Karpas-422 (cell line): ENCODE results near the gene PIAS1. TPM values are rescaled to one million over a fixed set of nuclear protein-coding genes. Genes with fewer than 3 reads are reported as not detected.
"Not testable (repeated sequence)": the region's sequence is repeated elsewhere in the genome, so short reads cannot be mapped to it uniquely, and the experiment has no call there.

Source experiments
- DNase-seq: peaks from one replicate; pipeline ENCODE4 v3.0.0-alpha.2; 2015
- H2AFZ ChIP-seq: fragments of 200-600 bp; sonication (generic); 2 replicates; pipeline ENCODE4 v1.6.1; 2014; ENCODE audit warnings: antibody characterized with exemption, low read length, mixed read lengths
- H3K27ac ChIP-seq: fragments of 200-600 bp; sonication (generic); 2 replicates; pipeline ENCODE4 v1.5.1; 2014; ENCODE audit warnings: mild to moderate bottlenecking, low read length, moderate library complexity
- H3K27me3 ChIP-seq: fragments of 200-600 bp; sonication (generic); 2 replicates; pipeline ENCODE4 v1.6.1; 2014; ENCODE audit warnings: low read length, mixed read lengths
- H3K36me3 ChIP-seq: fragments of 200-600 bp; sonication (generic); 2 replicates; pipeline ENCODE4 v1.6.1; 2014; ENCODE audit warnings: low read length, mixed read lengths; ENCODE audit not compliant: insufficient read depth
- H3K4me1 ChIP-seq: fragments of 200-600 bp; sonication (generic); 2 replicates; pipeline ENCODE4 v1.6.1; 2014; ENCODE audit warnings: mild to moderate bottlenecking, low read length, mixed read lengths
- H3K4me2 ChIP-seq: fragments of 200-600 bp; sonication (generic); 2 replicates; pipeline ENCODE4 v1.6.1; 2014; ENCODE audit warnings: low read length, low read depth, mild to moderate bottlenecking; ENCODE audit not compliant: poor library complexity, severe bottlenecking
- H3K4me3 ChIP-seq: fragments of 200-600 bp; sonication (generic); 2 replicates; pipeline ENCODE4 v1.5.1; 2014; ENCODE audit warnings: mild to moderate bottlenecking, antibody characterized with exemption, low read length, mixed read lengths
- H3K79me2 ChIP-seq: fragments of 200-600 bp; sonication (generic); 2 replicates; pipeline ENCODE4 v1.6.1; 2014; ENCODE audit warnings: mild to moderate bottlenecking, low read length, mixed read lengths
- H3K9ac ChIP-seq: fragments of 200-600 bp; sonication (generic); 2 replicates; pipeline ENCODE4 v1.6.0; 2014; ENCODE audit warnings: low read length
- H3K9me2 ChIP-seq: fragments of 200-600 bp; sonication (generic), shearing (Covaris generic); replicated peaks from 2 replicates; pipeline ENCODE4 v1.6.0; 2014; ENCODE audit warnings: mild to moderate bottlenecking, low read length, moderate library complexity; ENCODE audit not compliant: insufficient read depth
- H3K9me3 ChIP-seq: fragments of 300-700, 200-600 bp; sonication (generic); 2 replicates; pipeline ENCODE4 v1.6.1; 2014; ENCODE audit warnings: low read length, mixed read lengths
- H4K20me1 ChIP-seq: fragments of 200-600 bp; sonication (generic); 2 replicates; pipeline ENCODE4 v1.6.1; 2014; ENCODE audit warnings: mild to moderate bottlenecking, antibody characterized with exemption, low read length, low read depth; ENCODE audit not compliant: insufficient read depth
- total RNA-seq: library from RNA; depleted of rRNA; stranded (reverse); fragments of >200 nt; shearing (Covaris generic); gene quantifications from 2 replicates; pipeline ENCODE4 v1.2.3, GENCODE V29; 2014; ENCODE audit warnings: low replicate concordance

The PIAS1 gene
- total RNA-seq, 1 experiment from 2014 or later, result 106 TPM

- Histone ChIP-seq H3K36me3 (no peaks in the 10 kb centered on the region), H3K4me1 (no peaks in the 10 kb centered on the region), H3K9ac (no peak overlapping the region), H3K79me2 (no peaks in the 10 kb centered on the region), H3K4me2 (no peak overlapping the region), H3K27me3 (no peaks in the 10 kb centered on the region), H3K9me2 (no peaks in the 10 kb centered on the region), H4K20me1 (no peaks in the 10 kb centered on the region), H2AFZ (no peak overlapping the region), H3K4me3 (no peak overlapping the region), H3K9me3 (no peaks in the 10 kb centered on the region), H3K27ac (no peak overlapping the region)
- no peak for DNase-seq
These were observed 147.2 kb downstream of the PIAS1 start for GRCh38 chr15:68201153-68201878.

DNA sequence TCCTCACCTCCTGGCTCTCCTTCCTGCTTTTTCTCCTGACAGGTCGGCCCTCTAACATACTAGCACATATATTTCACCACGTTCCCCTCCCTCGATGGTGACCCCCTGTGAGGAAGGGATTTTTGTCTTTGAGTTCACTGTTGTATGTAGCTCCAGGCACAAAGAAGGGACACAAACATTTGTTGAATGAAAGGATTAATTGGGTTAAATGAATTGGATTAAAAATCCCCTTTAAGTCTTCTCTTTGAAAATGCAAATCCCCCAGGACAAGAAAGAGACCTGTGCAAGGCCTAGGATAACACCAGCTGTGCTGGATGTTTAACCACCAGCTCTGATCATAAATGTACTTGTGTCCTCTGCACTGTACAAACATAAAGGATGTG lies 147.8 kb downstream of the PIAS1 start:
- no peaks in the 10 kb centered on the region for H3K36me3 ChIP-seq
- H3K27me3 ChIP-seq, result no peaks in the 10 kb centered on the region
- no peak overlapping the region for H3K4me2 ChIP-seq
- H3K27ac ChIP-seq, result no peak overlapping the region
- no peaks in the 10 kb centered on the region for H3K4me1 ChIP-seq
- no peak overlapping the region for H3K9ac ChIP-seq
- no peaks in the 10 kb centered on the region for H3K9me2 ChIP-seq
- no peaks in the 10 kb centered on the region for H4K20me1 ChIP-seq
- H3K4me3 ChIP-seq, result no peak overlapping the region
- no peak for DNase-seq
- no peaks in the 10 kb centered on the region for H3K9me3 ChIP-seq
- no peak overlapping the region for H2AFZ ChIP-seq
- no peaks in the 10 kb centered on the region for H3K79me2 ChIP-seq

DNA sequence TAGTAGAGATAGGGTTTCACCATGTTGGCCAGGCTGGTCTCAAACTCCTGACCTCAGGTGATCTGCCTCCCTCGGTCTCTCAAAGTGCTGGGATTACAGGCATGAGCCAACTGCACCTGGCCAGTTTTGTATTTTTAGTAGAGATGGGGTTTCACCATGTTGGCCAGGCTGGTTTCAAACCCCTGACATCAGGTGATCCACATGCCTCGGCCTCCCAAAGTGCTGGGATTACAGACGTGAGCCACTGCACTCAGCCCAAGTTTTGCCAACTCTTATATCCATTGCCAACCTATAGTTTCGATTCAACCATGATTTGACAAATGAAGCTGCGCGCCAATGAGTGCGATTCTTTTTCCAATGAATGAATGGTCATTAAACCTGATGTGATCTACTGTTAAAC lies 148.9 kb downstream of the PIAS1 start:
- H3K9ac ChIP-seq, H2AFZ ChIP-seq, DNase-seq, H3K4me1 ChIP-seq, H3K4me2 ChIP-seq, H3K36me3 ChIP-seq, H3K4me3 ChIP-seq, H3K9me2 ChIP-seq, H3K27ac ChIP-seq, H3K79me2 ChIP-seq, H3K27me3 ChIP-seq, H4K20me1 ChIP-seq, H3K9me3 ChIP-seq: not testable (repeated sequence)

DNA sequence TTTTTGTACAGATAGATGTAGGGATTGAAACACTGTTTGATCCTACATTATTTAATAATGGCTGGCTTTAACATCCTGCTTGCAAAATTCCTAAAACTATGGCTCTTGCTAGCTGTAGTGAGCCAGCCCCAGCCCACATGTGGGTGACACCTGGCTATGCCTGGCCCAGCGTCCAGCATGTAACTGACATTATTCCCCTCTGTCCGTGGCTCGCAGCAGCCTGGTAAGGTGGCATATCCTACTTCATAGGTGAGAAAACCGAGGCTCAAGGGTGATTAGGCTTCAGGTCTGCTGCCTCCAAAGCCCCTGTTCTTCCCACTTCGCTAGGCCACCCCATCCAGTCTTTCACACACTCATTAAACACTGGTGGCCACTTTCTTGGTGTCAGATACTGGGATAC lies 149.4 kb downstream of the PIAS1 start:
- Histone ChIP-seq H2AFZ (no peak overlapping the region), H3K36me3 (no peaks in the 10 kb centered on the region), H3K4me2 (no peak overlapping the region), H3K9me3 (no peaks in the 10 kb centered on the region), H3K9ac (no peak overlapping the region), H3K27me3 (no peaks in the 10 kb centered on the region), H3K27ac (no peak overlapping the region), H4K20me1 (no peaks in the 10 kb centered on the region), H3K79me2 (peaks cover 4% of the 10 kb centered on the region), H3K9me2 (no peaks in the 10 kb centered on the region), H3K4me1 (peaks cover 3% of the 10 kb centered on the region), H3K4me3 (no peak overlapping the region)
- DNase-seq, result no peak

DNA sequence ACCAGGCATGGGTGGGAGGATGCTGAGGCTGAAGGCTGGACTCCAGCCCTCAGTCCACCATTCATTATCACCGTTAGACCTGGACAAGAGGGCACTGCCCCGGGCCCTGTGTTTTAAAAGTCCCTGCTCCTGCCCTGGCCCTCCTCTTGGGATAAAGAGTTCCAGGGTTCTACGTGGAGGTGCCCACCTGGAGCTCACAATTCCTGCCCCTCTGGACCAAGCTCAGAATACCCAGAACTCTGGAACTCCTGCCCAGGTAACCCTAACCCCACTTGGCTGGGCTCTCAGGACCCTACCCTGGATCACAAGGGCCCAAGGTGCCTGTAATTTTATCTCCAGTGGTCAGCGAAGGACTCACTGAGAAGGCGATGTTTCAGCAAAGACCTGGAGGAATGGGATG lies 149.8 kb downstream of the PIAS1 start:
- H3K79me2 ChIP-seq, result peaks cover 9% of the 10 kb centered on the region
- no peak for DNase-seq
- no peak overlapping the region for H2AFZ ChIP-seq
- H3K9me3 ChIP-seq, result no peaks in the 10 kb centered on the region
- H3K4me1 ChIP-seq, result peaks cover 8% of the 10 kb centered on the region
- H3K27me3 ChIP-seq, result no peaks in the 10 kb centered on the region
- H3K36me3 ChIP-seq, result no peaks in the 10 kb centered on the region
- no peaks in the 10 kb centered on the region for H4K20me1 ChIP-seq
- H3K9ac ChIP-seq, result no peak overlapping the region
- no peak overlapping the region for H3K27ac ChIP-seq
- H3K4me3 ChIP-seq, result no peak overlapping the region
- no peak overlapping the region for H3K4me2 ChIP-seq
- no peaks in the 10 kb centered on the region for H3K9me2 ChIP-seq

GRCh38 chr15:68204361-68204760 lies 150.2 kb downstream of the PIAS1 start:
- Histone ChIP-seq H3K4me1 (peaks cover 12% of the 10 kb centered on the region), H4K20me1 (no peaks in the 10 kb centered on the region), H3K4me3 (no peak overlapping the region), H3K27me3 (no peaks in the 10 kb centered on the region), H3K79me2 (peaks cover 13% of the 10 kb centered on the region), H3K9me3 (no peaks in the 10 kb centered on the region), H3K9ac (no peak overlapping the region), H3K4me2 (no peak overlapping the region), H2AFZ (no peak overlapping the region), H3K9me2 (no peaks in the 10 kb centered on the region), H3K27ac (no peak overlapping the region), H3K36me3 (no peaks in the 10 kb centered on the region)
- DNase-seq, result no peak

DNA sequence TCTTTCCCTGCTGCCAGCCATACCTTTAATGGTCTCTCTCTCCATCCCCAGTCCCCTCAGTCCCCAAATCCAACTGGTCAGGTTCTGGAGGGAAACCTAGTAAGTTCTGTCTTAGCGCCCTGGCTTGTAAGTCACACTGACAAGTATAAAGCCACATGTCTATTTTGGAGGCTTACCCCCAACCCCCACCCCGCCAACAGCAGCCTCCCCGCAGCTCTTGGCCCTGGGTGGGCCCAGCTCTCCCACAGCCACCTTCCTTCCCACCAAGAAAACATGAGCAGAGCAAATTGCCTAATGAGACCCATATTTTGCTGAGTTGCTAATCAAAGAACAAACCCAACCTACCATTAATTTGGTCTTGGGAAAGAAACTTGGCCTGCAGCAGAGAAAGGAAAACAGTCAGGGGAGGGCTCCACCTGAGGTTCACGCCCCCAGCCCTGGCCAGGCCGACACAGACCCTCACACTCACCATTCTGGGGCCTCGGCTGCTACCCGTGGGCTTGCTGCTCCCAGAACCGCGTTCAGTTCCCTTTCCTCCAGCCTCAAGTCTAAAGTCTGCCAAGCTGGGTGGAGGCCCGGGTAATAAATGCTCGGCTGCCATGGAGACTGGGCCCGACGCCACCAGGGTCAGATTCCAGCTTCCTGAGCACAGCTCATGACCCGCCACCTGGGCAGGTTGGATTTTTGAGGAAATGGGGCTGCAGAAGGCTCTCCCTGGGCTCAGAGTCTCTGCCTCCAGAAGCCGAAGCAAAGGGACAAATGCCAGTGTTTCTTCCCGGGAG lies 150.9 kb downstream of the PIAS1 start, which contains the start of gene CALML4:
Gene CALML4, minus strand, starts transcription at position 557 of the 782 bp plus-strand sequence. Its CDS starts 85 bp downstream, at position 472.
- Histone ChIP-seq H3K27ac (no peak within 1 kb of the TSS), H3K4me2 (no peak within 1 kb of the TSS), H3K9me3 (no peaks in the 10 kb centered on the region), H3K9ac (no peak within 1 kb of the TSS), H2AFZ (no peak within 1 kb of the TSS), H3K9me2 (no peaks in the 10 kb centered on the region), H3K27me3 (no peaks in the 10 kb centered on the region), H3K4me1 (peaks cover 18% of the 10 kb centered on the region), H3K4me3 (no peak within 1 kb of the TSS), H4K20me1 (no peaks in the 10 kb centered on the region), H3K36me3 (no peaks in the 10 kb centered on the region), H3K79me2 (peaks cover 17% of the 10 kb centered on the region)
- no peak for DNase-seq

DNA sequence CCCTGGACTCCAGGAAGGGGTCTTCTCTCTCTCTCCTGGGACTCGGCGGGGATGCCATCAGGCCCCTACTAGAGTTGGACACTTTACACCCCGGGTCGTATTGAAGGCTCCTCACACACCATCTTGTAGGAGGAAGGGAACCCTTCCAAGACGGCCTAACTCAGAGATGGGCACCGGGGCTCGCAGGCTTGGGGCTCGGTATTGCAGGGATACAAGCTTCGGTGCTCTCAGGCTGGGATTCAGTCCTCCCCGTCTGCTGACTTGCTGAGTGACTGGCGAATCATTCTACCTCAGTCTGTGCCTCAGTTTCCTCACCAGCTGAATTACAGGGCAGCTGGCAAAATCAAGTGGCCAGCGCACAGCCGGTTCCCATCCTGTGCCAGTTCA lies 151.4 kb downstream of the PIAS1 start:
- peaks cover 24% of the 10 kb centered on the region for H3K4me1 ChIP-seq
- no peaks in the 10 kb centered on the region for H3K27me3 ChIP-seq
- no peak for DNase-seq

More for the DNA sequence above, 151.4 kb downstream of the PIAS1 start:
- no peak overlapping the region for H3K4me3 ChIP-seq
- H3K9ac ChIP-seq, result no peak overlapping the region
- no peaks in the 10 kb centered on the region for H3K9me2 ChIP-seq
- peaks cover 22% of the 10 kb centered on the region for H3K79me2 ChIP-seq
- no peaks in the 10 kb centered on the region for H4K20me1 ChIP-seq
- no peak overlapping the region for H3K4me2 ChIP-seq
- H3K9me3 ChIP-seq, result no peaks in the 10 kb centered on the region
- H3K27ac ChIP-seq, result no peak overlapping the region
- no peak overlapping the region for H2AFZ ChIP-seq
- no peaks in the 10 kb centered on the region for H3K36me3 ChIP-seq
